GM12878 (cell line): Measurements from ENCODE around the gene GRIK5. TPM values are rescaled to one million over a fixed set of nuclear protein-coding genes. Genes with fewer than 3 reads are reported as not detected.

Experiments used
- ATAC-seq: fragments of 200-7000 bp; cut with Tn5 transposase; 3 replicates; pipeline ENCODE4 v1.9.1; 2020; ENCODE audit warnings: mild to moderate bottlenecking, moderate library complexity
- BruUV-seq: library from RNA; stranded (reverse); fragments of 400-500 nt; replicated peaks from 2 replicates; lab custom pipeline; 2021; lab: Mats Ljungman, UMichigan
- CTCF ChIA-PET: fragments of 300-600 bp; sonication (Branson Sonifier 250); formaldehyde crosslinking; extraction: SDS; loops from one replicate; lab custom pipeline; 2021; ENCODE audit warnings: inconsistent platforms; lab: Yijun Ruan, JAX
- POLR2A ChIA-PET: fragments of 350-600 bp; formaldehyde crosslinking; extraction: SDS; loops from one replicate; lab custom pipeline; 2021; ENCODE audit warnings: inconsistent platforms; lab: Charles Lee
- RAD21 ChIA-PET: fragments of 300-600 bp; sonication (Branson Sonifier 250); formaldehyde crosslinking; loops from one replicate; lab custom pipeline; 2023; ENCODE audit warnings: antibody characterized with exemption; ENCODE audit not compliant: unreplicated experiment; lab: Charles Lee
- SMC1A ChIA-PET: fragments of 300-600 bp; sonication (Branson Sonifier 250); formaldehyde crosslinking; loops from one replicate; lab custom pipeline; 2023; ENCODE audit not compliant: unreplicated experiment, uncharacterized antibody; lab: Charles Lee
- DNase-seq: peaks from one replicate; pipeline ENCODE4 v3.0.0-alpha.2; 2011; ENCODE audit warnings: low read depth, low spot score
- FAIRE-seq: peaks from 3 replicates; lab custom pipeline; 2011; peaks lifted over from hg19 to GRCh38; lab: Jason Lieb, UNC
- H2AFZ ChIP-seq: 2 replicates; pipeline ENCODE4 v1.6.0; 2011; ENCODE audit warnings: low read depth, low read length, control low read depth; ENCODE audit not compliant: control insufficient read depth
- H3K27ac ChIP-seq: 2 replicates; pipeline ENCODE4 v1.5.1; 2011; ENCODE audit warnings: control low read depth; ENCODE audit not compliant: control insufficient read depth, insufficient read depth
- H3K27me3 ChIP-seq, 2 experiments: replicated peaks in 1 of 2; 2 replicates each; pipeline versions ENCODE4 v1.6.0 to v1.6.1; 2011; ENCODE audit warnings: low read length in 1 of 2; ENCODE audit not compliant: control insufficient read depth in 2 of 2, insufficient read depth in 2 of 2
- H3K36me3 ChIP-seq, 2 experiments: 2 replicates each; pipeline ENCODE4 v1.5.1; 2011; ENCODE audit warnings: low read length in 1 of 2; ENCODE audit not compliant: control insufficient read depth in 2 of 2, insufficient read depth in 2 of 2
- H3K4me1 ChIP-seq: 2 replicates; pipeline ENCODE4 v1.6.1; 2011; ENCODE audit warnings: mild to moderate bottlenecking, low read length, moderate library complexity, mixed read lengths; ENCODE audit not compliant: control insufficient read depth, insufficient read depth
- H3K4me2 ChIP-seq: 2 replicates; pipeline ENCODE4 v1.6.0; 2011; ENCODE audit warnings: control low read depth; ENCODE audit not compliant: control insufficient read depth, insufficient read depth
- H3K4me3 ChIP-seq: fragments of 200-600 bp; sonication (generic); 2 replicates; pipeline ENCODE4 v1.5.1; 2016
- H3K79me2 ChIP-seq: 2 replicates; pipeline ENCODE4 v1.6.0; 2011; ENCODE audit warnings: low read length; ENCODE audit not compliant: control insufficient read depth, insufficient read depth
- H3K9ac ChIP-seq: 2 replicates; pipeline ENCODE4 v1.8.0; 2011; ENCODE audit warnings: low read length, control low read depth, mixed read lengths; ENCODE audit not compliant: control insufficient read depth, insufficient read depth
- H3K9me3 ChIP-seq: replicated peaks from 3 replicates; pipeline ENCODE4 v1.5.1; 2011; ENCODE audit warnings: mild to moderate bottlenecking, low read length; ENCODE audit not compliant: control insufficient read depth, insufficient read depth
- H4K20me1 ChIP-seq: 2 replicates; pipeline ENCODE4 v1.6.0; 2011; ENCODE audit not compliant: control insufficient read depth, insufficient read depth
- ATF3 ChIP-seq: IDR thresholded peaks from 2 replicates; pipeline ENCODE4 v1.6.1; 2011; ENCODE audit warnings: low read depth, mild to moderate bottlenecking, low read length, moderate library complexity, borderline replicate concordance; ENCODE audit errors: extremely low read depth
- CBX3 ChIP-seq: fragments of 200-600 bp; sonication (generic); IDR thresholded peaks from 2 replicates; pipeline ENCODE4 v1.6.1; 2016; ENCODE audit warnings: low read depth, borderline replicate concordance
- CREM ChIP-seq: IDR thresholded peaks from 2 replicates; pipeline ENCODE4 v1.6.1; 2014; ENCODE audit warnings: antibody characterized with exemption, low read depth
- CUX1 ChIP-seq: IDR thresholded peaks from 2 replicates; pipeline ENCODE4 v1.6.1; 2012; ENCODE audit warnings: improper control_type of control experiment, low read depth, low read length; ENCODE audit not compliant: insufficient replicate concordance
- IKZF2 ChIP-seq, 2 experiments: fragments of 450-650 bp; IDR thresholded peaks; 2 replicates each; pipeline ENCODE4 v1.6.1; 2017; ENCODE audit warnings: mild to moderate bottlenecking in 2 of 2, moderate library complexity in 2 of 2
- MTA2 ChIP-seq: fragments of 450-650 bp; IDR thresholded peaks from 2 replicates; pipeline ENCODE4 v1.6.1; 2016; ENCODE audit warnings: low read depth, mild to moderate bottlenecking, moderate library complexity
- MYC ChIP-seq: IDR thresholded peaks from 2 replicates; pipeline ENCODE4 v1.6.1; 2011; ENCODE audit warnings: mild to moderate bottlenecking, low read length, moderate library complexity, inconsistent platforms; ENCODE audit not compliant: insufficient read depth, insufficient replicate concordance, insufficient read length, severe bottlenecking
- PKNOX1 ChIP-seq: fragments of 450-650 bp; IDR thresholded peaks from 2 replicates; pipeline ENCODE4 v1.6.1; 2016; ENCODE audit warnings: mild to moderate bottlenecking
- SMAD5 ChIP-seq: IDR thresholded peaks from 2 replicates; pipeline ENCODE4 v1.6.1; 2016; ENCODE audit warnings: antibody characterized with exemption, low read depth
- SRF ChIP-seq, 2 experiments: IDR thresholded peaks; 2 replicates each; pipeline ENCODE4 v1.6.1; 2011; ENCODE audit warnings: low read depth in 2 of 2, low read length in 2 of 2, mild to moderate bottlenecking in 1 of 2, moderate library complexity in 1 of 2
- YY1 ChIP-seq: IDR thresholded peaks from 2 replicates; pipeline ENCODE4 v1.6.1; 2011; ENCODE audit warnings: low read depth, mild to moderate bottlenecking, low read length
- ZNF592 ChIP-seq: fragments of 450-650 bp; IDR thresholded peaks from 2 replicates; pipeline ENCODE4 v1.6.1; 2017; ENCODE audit warnings: mild to moderate bottlenecking, moderate library complexity
- WGBS: methylation state at CpG from one replicate; pipeline ENCODE4 v1.1.6; 2016; ENCODE audit warnings: low lambda C conversion rate; ENCODE audit not compliant: insufficient replicate concordance, insufficient coverage; ENCODE audit errors: missing lambda C conversion rate; 5-methylcytosine and 5-hydroxymethylcytosine counted together
- in situ Hi-C: fragments of 300-500 bp; cut with MboI; formaldehyde crosslinking; loops from 9 replicates; pipeline ENCODE4 v1.14.3; 2018; ENCODE audit warnings: mixed read lengths
- intact Hi-C: fragments of 100-400 bp; cut with micrococcal nuclease; formaldehyde crosslinking; loops from one replicate; pipeline ENCODE4 v1.14.2; 2022; ENCODE audit not compliant: unreplicated experiment
- polyA plus RNA-seq, 11 experiments: library from polyadenylated mRNA; depleted of rRNA in 4 of 11; unstranded in 6 of 11; stranded (reverse) in 5 of 11; fragments of >200 nt; fragmentation: Nextera tagmentation in 4 of 11; fragmentation: Illumina TruSeq in 1 of 11; extraction: Ambion mirVana in 4 of 11; extraction: Trizol in 1 of 11; gene quantifications; 1 replicate in 1 of 11; 2 replicates in 10 of 11; pipeline versions ENCODE4 v1.2.1 to v1.2.3, GENCODE V29; 2011 to 2016; ENCODE audit warnings: inconsistent platforms in 2 of 11, missing spikeins in 2 of 11, low read depth in 1 of 11
- total RNA-seq, 4 experiments: library from RNA; depleted of rRNA in 3 of 4; stranded (reverse); fragments of >200 nt in 3 of 4; fragmentation: Illumina TruSeq in 1 of 4; extraction: Trizol in 1 of 4; gene quantifications; 2 replicates each; pipeline versions ENCODE4 v1.2.1 to v1.2.3, GENCODE V29; 2013 to 2021

Gene GRIK5
- total and polyA plus RNA-seq, 10 of the 15 experiments (the other 5 are each of a cell fraction or from before 2014, with no cell fraction given), result 0.03 to 0.23 (median 0.07) TPM; not detected in 3

GRCh38 chr19:42062381-42062780, 7.6 kb downstream of the GRIK5 start:
- Histone ChIP-seq H3K9ac (no peak overlapping the region), H3K36me3 (no peaks in the 10 kb centered on the region; a peak in 1 of 4 replicates), H2AFZ (no peak overlapping the region), H3K27me3 (peaks cover 4 to 5% of the 10 kb centered on the region in 2 experiments), H3K9me3 (no peaks in the 10 kb centered on the region), H4K20me1 (no peaks in the 10 kb centered on the region), H3K79me2 (no peaks in the 10 kb centered on the region), H3K4me1 (no peaks in the 10 kb centered on the region), H3K4me3 (no peak overlapping the region), H3K27ac (no peak overlapping the region), H3K4me2 (no peak overlapping the region)
- no TSS peak for BruUV-seq
- RAD21 ChIA-PET, result no interaction called here
- POLR2A ChIA-PET, result no interaction called here
- ATAC-seq (no peak), FAIRE-seq (no peak), DNase-seq (no peak)
- SMC1A ChIA-PET, result no interaction called here
- in situ Hi-C loops, result no loop called here
- CTCF ChIA-PET, result interaction anchor here (0.7 kb wide), 1 partner anchor 633 kb away, joined by 3 read pairs; no protein-coding TSS in a partner anchor
- WGBS, result 70% methylated on average over 16 of the region's 16 CpGs
- intact Hi-C loops, result no loop called here
- TF ChIP-seq CUX1 (no peak), CBX3 (no peak), ZNF592 (no peak), MYC (no peak), YY1 (no peak), IKZF2 (IDR thresholded peaks at IDR 0.05) (no peak), PKNOX1 (no peak), CREM (no peak), ATF3 (no peak), SMAD5 (no peak), MTA2 (no peak), SRF (IDR thresholded peaks at IDR 0.05; ENCODE audit: low read depth in 2 of 2, low read length in 2 of 2) (no peak)
